Bronchial epithelial cell (primary cell): ENCODE measurements around the gene ZDHHC8. TPM values are rescaled to one million over a fixed set of nuclear protein-coding genes. Genes with fewer than 3 reads are reported as not detected.

Experiments used
- DNase-seq: peaks from one replicate; pipeline ENCODE4 v3.0.0-alpha.2; 2010; ENCODE audit warnings: low read depth
- FAIRE-seq: peaks from 2 replicates; lab custom pipeline; 2011; peaks lifted over from hg19 to GRCh38; lab: Jason Lieb, UNC
- H3K27me3 ChIP-seq: 2 replicates; pipeline ENCODE4 v1.5.1; 2011; ENCODE audit warnings: low read length; ENCODE audit not compliant: control insufficient read depth, insufficient read depth
- H3K36me3 ChIP-seq: 2 replicates; pipeline ENCODE4 v1.5.1; 2011; ENCODE audit warnings: low read length; ENCODE audit not compliant: control insufficient read depth, insufficient read depth
- H3K4me3 ChIP-seq: 2 replicates; pipeline ENCODE4 v1.5.1; 2011; ENCODE audit warnings: mild to moderate bottlenecking, low read depth, low read length, control low read depth
- CTCF ChIP-seq: IDR thresholded peaks from 2 replicates; pipeline ENCODE4 v1.5.1; 2011; ENCODE audit warnings: mild to moderate bottlenecking, moderate library complexity, low read length, control low read depth, inconsistent platforms; ENCODE audit not compliant: insufficient read depth, severe bottlenecking
- total RNA-seq: library from RNA; depleted of rRNA; stranded (reverse); fragments of >200 nt; gene quantifications from 2 replicates; pipeline ENCODE4 v1.2.1, GENCODE V29; 2014

ZDHHC8 gene
- total RNA-seq, 1 donor from 2014 or later = 6.6 TPM

DNA sequence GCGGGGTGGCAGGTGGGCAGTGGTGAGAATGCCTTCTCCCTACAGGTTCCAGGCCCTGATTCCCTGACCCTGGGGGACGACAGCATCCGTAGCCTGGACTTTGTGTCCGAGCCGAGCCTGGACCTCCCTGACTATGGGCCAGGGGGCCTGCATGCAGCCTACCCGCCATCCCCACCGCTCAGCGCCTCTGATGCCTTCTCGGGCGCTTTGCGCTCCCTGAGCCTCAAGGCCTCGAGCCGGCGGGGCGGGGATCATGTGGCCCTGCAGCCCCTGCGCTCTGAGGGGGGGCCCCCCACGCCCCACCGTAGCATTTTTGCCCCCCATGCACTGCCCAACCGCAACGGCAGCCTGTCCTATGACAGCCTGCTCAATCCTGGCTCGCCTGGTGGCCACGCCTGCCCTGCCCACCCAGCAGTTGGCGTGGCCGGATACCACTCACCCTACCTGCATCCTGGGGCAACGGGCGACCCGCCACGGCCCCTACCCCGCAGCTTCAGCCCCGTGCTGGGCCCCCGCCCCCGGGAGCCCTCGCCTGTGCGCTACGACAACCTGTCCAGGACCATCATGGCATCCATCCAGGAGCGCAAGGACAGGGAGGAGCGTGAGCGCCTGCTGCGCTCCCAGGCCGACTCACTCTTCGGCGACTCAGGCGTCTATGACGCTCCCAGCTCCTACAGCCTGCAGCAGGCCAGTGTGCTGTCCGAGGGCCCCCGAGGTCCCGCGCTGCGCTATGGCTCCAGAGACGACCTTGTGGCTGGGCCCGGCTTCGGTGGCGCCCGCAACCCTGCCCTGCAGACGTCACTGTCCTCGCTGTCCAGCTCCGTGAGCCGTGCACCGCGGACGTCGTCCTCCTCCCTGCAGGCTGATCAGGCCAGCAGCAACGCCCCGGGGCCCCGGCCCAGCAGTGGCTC lies 11.4 kb downstream of the ZDHHC8 start:
- H3K36me3 ChIP-seq = peaks cover 11% of the 10 kb centered on the region
- no peaks in the 10 kb centered on the region for H3K27me3 ChIP-seq
- TF ChIP-seq CTCF = no peak
- DNase-seq (no peak), FAIRE-seq (no peak)
- no peak overlapping the region for H3K4me3 ChIP-seq

GRCh38 chr22:20143883-20144665 lies 12.5 kb downstream of the ZDHHC8 start:
- no peak for FAIRE-seq
- TF ChIP-seq CTCF = no peak
- Histone ChIP-seq H3K4me3 (no peak overlapping the region), H3K27me3 (no peaks in the 10 kb centered on the region), H3K36me3 (peaks cover 11% of the 10 kb centered on the region)
- DNase-seq = no peak

DNA sequence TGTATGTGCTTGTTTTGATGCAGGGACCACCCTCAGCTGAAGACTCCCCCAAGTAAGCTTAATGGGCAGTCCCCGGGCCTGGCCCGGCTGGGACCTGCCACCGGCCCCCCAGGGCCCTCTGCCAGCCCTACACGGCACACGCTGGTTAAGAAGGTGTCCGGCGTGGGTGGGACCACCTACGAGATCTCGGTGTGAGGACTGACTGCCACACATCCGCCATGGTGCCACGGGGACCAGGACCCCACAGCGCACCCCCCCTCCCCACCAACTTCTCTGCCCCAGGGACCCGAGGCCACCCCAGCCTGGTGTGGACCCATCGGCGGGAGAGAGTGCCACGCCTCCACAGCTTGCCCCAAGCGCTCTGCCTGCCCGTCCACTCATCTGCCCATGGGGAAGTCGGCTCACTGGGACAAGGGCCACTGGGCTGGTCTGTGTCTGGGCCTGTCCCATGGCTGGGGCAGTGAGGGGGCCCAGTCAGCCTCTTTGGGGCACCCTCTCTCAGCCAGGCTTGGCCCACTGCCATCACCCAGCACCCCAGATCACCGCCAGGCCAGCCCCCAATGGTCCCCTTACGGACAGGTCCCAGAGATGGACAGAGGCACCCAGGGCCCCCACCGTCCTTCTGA lies 13.7 kb downstream of the ZDHHC8 start:
- Histone ChIP-seq H3K27me3 (no peaks in the 10 kb centered on the region), H3K36me3 (peaks cover 5% of the 10 kb centered on the region), H3K4me3 (no peak overlapping the region)
- DNase-seq (no peak), FAIRE-seq (no peak)
- TF ChIP-seq CTCF = no peak

DNA sequence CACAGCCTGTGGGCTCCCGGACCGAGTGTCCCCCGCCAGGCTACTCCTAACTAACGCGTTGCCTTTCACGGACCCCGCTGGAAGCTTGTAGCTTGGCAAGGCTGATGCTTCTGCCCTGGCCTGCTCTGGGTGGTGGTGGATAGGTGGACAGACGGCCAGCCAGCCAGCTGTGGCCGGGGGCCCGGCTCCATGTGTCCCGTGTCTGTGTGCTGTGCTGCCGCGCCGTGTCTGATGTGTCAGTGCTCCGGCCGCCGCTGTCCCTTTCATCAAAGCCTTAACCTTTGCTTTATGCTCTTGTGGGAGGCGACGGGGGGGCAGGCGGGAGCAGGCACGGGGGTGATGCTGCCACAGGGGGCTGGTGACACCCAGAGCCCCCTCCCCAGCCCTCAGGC lies 14.2 kb downstream of the ZDHHC8 start:
- no peak for TF ChIP-seq CTCF
- Histone ChIP-seq H3K36me3 (peaks cover 5% of the 10 kb centered on the region), H3K4me3 (no peak overlapping the region), H3K27me3 (no peaks in the 10 kb centered on the region)
- DNase-seq (no peak), FAIRE-seq (no peak)

DNA sequence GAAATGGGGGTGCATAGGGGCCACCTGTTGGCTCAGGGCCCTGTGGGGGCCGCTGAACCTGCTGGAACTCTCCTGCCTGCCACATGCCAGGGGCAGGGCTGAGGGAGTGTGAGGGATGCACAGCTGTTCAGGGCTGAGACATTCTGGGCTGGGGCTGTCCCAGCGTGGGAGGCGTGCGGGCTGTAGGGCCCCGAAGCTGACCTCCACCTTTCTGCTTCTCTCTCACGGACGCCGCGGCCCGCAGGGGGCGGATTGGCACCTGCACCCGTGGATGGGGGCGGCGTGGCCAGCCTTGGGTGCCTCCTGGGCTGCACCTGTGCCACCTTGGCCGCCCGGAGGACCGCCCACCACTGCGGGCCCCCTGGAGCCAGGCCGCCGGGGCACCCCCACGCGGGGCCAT lies 15.2 kb downstream of the ZDHHC8 start:
- Histone ChIP-seq H3K36me3 (peaks cover 5% of the 10 kb centered on the region), H3K27me3 (no peaks in the 10 kb centered on the region), H3K4me3 (no peak overlapping the region)
- no peak for TF ChIP-seq CTCF
- DNase-seq = no peak
- FAIRE-seq = no peak
